HEK293T (cell line): ENCODE measurements around the gene MYOF.

Experiments used
- PKNOX1 ChIP-seq: fragments of 450-650 bp; IDR thresholded peaks from 2 replicates; pipeline ENCODE4 v1.6.1; 2016
- SP1 ChIP-seq: fragments of 450-650 bp; IDR thresholded peaks from 2 replicates; pipeline ENCODE4 v1.6.1; 2017

GRCh38 chr10:93274419-93274818 is 207.7 kb downstream of the MYOF start:
- no peak for TF ChIP-seq PKNOX1
- TF ChIP-seq SP1: no peak
